HUES64 (cell line): ENCODE results near the gene BCAM.
"Not testable (repeated sequence)": the region's sequence is repeated elsewhere in the genome, so short reads cannot be mapped to it uniquely, and the experiment has no call there.

Experiments
- H3K27ac ChIP-seq: 2 replicates; pipeline ENCODE4 v1.7.0; 2013; ENCODE audit warnings: low read depth, low read length, inconsistent platforms
- H3K27me3 ChIP-seq: 2 replicates; pipeline ENCODE4 v1.6.1; 2013; ENCODE audit warnings: mild to moderate bottlenecking, low read length; ENCODE audit not compliant: insufficient read depth
- H3K36me3 ChIP-seq: 2 replicates; pipeline ENCODE4 v1.6.1; 2013; ENCODE audit warnings: mild to moderate bottlenecking, low read length; ENCODE audit not compliant: insufficient read depth
- H3K4me1 ChIP-seq: 2 replicates; pipeline ENCODE4 v1.6.1; 2013; ENCODE audit warnings: mild to moderate bottlenecking, low read length, moderate library complexity; ENCODE audit not compliant: insufficient read depth
- H3K4me3 ChIP-seq: 2 replicates; pipeline ENCODE4 v1.5.1; 2013; ENCODE audit warnings: mild to moderate bottlenecking, low read length, moderate library complexity
- H3K9ac ChIP-seq: 2 replicates; pipeline ENCODE4 v1.6.1; 2013; ENCODE audit warnings: mild to moderate bottlenecking, low read depth, low read length
- H3K9me3 ChIP-seq: 2 replicates; pipeline ENCODE4 v1.6.1; 2013; ENCODE audit warnings: low read depth, low read length; ENCODE audit not compliant: insufficient read depth
- WGBS: fragments of 150-250, 120-280 bp; methylation state at CpG from one replicate; pipeline ENCODE4 v1.1.7; 2013; ENCODE audit warnings: missing lambda C conversion rate; 5-methylcytosine and 5-hydroxymethylcytosine counted together

BCAM gene

GRCh38 chr19:44857837-44858236 lies 48.9 kb downstream of the BCAM start:
- Histone ChIP-seq H3K36me3 (peaks cover 50% of the 10 kb centered on the region), H3K4me1 (no peaks in the 10 kb centered on the region; the same call in 1 of the 2 replicates), H3K27me3 (no peaks in the 10 kb centered on the region), H3K9me3 (no peaks in the 10 kb centered on the region), H3K9ac (no peak overlapping the region), H3K4me3 (no peak overlapping the region), H3K27ac (no peak overlapping the region)
- WGBS, result 97% methylated on average over 4 of the region's 4 CpGs

GRCh38 chr19:44861576-44861975 lies 52.7 kb downstream of the BCAM start:
- not testable (repeated sequence) for H3K9me3 ChIP-seq, H3K27me3 ChIP-seq, H3K27ac ChIP-seq, H3K4me3 ChIP-seq, H3K4me1 ChIP-seq, H3K9ac ChIP-seq
- H3K36me3 ChIP-seq, result peaks cover 57% of the 10 kb centered on the region
- 92% methylated on average over 3 of the region's 3 CpGs for WGBS

- Histone ChIP-seq H3K9ac (no peak overlapping the region), H3K9me3 (no peaks in the 10 kb centered on the region), H3K36me3 (peaks cover 67% of the 10 kb centered on the region), H3K27me3 (no peaks in the 10 kb centered on the region), H3K4me1 (no peaks in the 10 kb centered on the region), H3K4me3 (no peak overlapping the region), H3K27ac (no peak overlapping the region)
- 100% methylated on average over 1 of the region's 2 CpGs for WGBS
Measured at GRCh38 chr19:44863990-44864389, 55.1 kb downstream of the BCAM start.

- H3K36me3 ChIP-seq, result peaks cover 65% of the 10 kb centered on the region
- H3K27ac ChIP-seq, result no peak overlapping the region
- H3K9me3 ChIP-seq, result no peaks in the 10 kb centered on the region
- no peak overlapping the region for H3K4me3 ChIP-seq
- no peaks in the 10 kb centered on the region for H3K27me3 ChIP-seq
- no peaks in the 10 kb centered on the region for H3K4me1 ChIP-seq
- no peak overlapping the region for H3K9ac ChIP-seq
- 97% methylated on average over 27 of the region's 27 CpGs for WGBS
Measured at GRCh38 chr19:44865196-44865767, 56.4 kb downstream of the BCAM start.

GRCh38 chr19:44866664-44867063 lies 57.8 kb downstream of the BCAM start:
- H3K36me3 ChIP-seq, result peaks cover 67% of the 10 kb centered on the region
- WGBS, result 98% methylated on average over 4 of the region's 4 CpGs
- no peaks in the 10 kb centered on the region for H3K4me1 ChIP-seq
- no peak overlapping the region for H3K4me3 ChIP-seq
- H3K9me3 ChIP-seq, result no peaks in the 10 kb centered on the region
- H3K27me3 ChIP-seq, result no peaks in the 10 kb centered on the region
- no peak overlapping the region for H3K9ac ChIP-seq
- H3K27ac ChIP-seq, result no peak overlapping the region

GRCh38 chr19:44867578-44867977 lies 58.7 kb downstream of the BCAM start:
- Histone ChIP-seq H3K9ac (no peak overlapping the region), H3K27ac (no peak overlapping the region), H3K4me1 (no peaks in the 10 kb centered on the region), H3K27me3 (no peaks in the 10 kb centered on the region), H3K4me3 (no peak overlapping the region), H3K9me3 (no peaks in the 10 kb centered on the region), H3K36me3 (peaks cover 70% of the 10 kb centered on the region)
- 90% methylated on average over 12 of the region's 12 CpGs for WGBS

GRCh38 chr19:44869733-44870470 lies 61.0 kb downstream of the BCAM start:
- Histone ChIP-seq H3K9ac (no peak overlapping the region), H3K4me1 (no peaks in the 10 kb centered on the region), H3K27me3 (no peaks in the 10 kb centered on the region), H3K9me3 (no peaks in the 10 kb centered on the region), H3K27ac (no peak overlapping the region), H3K36me3 (peaks cover 89% of the 10 kb centered on the region), H3K4me3 (no peak overlapping the region)
- 94% methylated on average over 13 of the region's 13 CpGs for WGBS
